ENCODE measurements around the gene C6orf136.

C6orf136 gene

GRCh38 chr6:30676660-30677285 lies 29.8 kb downstream of the C6orf136 start:
- H3K4me3 Mint-ChIP-seq, result no peak overlapping the region

GRCh38 chr6:30678964-30679726 lies 32.2 kb downstream of the C6orf136 start:
- Mint-ChIP-seq H3K27me3 (ENCODE audit: low read depth, poor library complexity) (peaks cover 9% of the 10 kb centered on the region), H3K27ac (no peak overlapping the region), H3K9me3 (no peaks in the 10 kb centered on the region), H3K4me1 (peaks cover 49% of the 10 kb centered on the region), H3K36me3 (ENCODE audit: low read depth) (peaks cover 41% of the 10 kb centered on the region), H3K4me3 (peak overlapping the region; percentile 54)
- DNase-seq, result peak; percentile 91
- TF ChIP-seq CTCF (IDR thresholded peaks at IDR 0.05), result peak; percentile 93

More at GRCh38 chr6:30676660-30677285, 29.8 kb downstream of the C6orf136 start:
- H3K27ac Mint-ChIP-seq, result no peak overlapping the region
- no peak for TF ChIP-seq CTCF (IDR thresholded peaks at IDR 0.05)
- DNase-seq, result no peak
- H3K36me3 Mint-ChIP-seq (ENCODE audit: low read depth), result peaks cover 37% of the 10 kb centered on the region
- H3K4me1 Mint-ChIP-seq, result peaks cover 37% of the 10 kb centered on the region
- no peaks in the 10 kb centered on the region for H3K9me3 Mint-ChIP-seq
- peaks cover 9% of the 10 kb centered on the region for H3K27me3 Mint-ChIP-seq (ENCODE audit: low read depth, poor library complexity)

- no peak for TF ChIP-seq CTCF (IDR thresholded peaks at IDR 0.05)
- Mint-ChIP-seq H3K36me3 (ENCODE audit: low read depth) (peaks cover 43% of the 10 kb centered on the region), H3K4me1 (peaks cover 56% of the 10 kb centered on the region), H3K27me3 (ENCODE audit: low read depth, poor library complexity) (peaks cover 9% of the 10 kb centered on the region), H3K9me3 (no peaks in the 10 kb centered on the region), H3K27ac (no peak overlapping the region), H3K4me3 (peak overlapping the region; percentile 21)
- no peak for DNase-seq
These were observed 33.0 kb downstream of the C6orf136 start for GRCh38 chr6:30679765-30680535.

- Mint-ChIP-seq H3K4me3 (peak overlapping the region; percentile 87), H3K36me3 (ENCODE audit: low read depth) (peaks cover 37% of the 10 kb centered on the region), H3K4me1 (peaks cover 71% of the 10 kb centered on the region), H3K9me3 (no peaks in the 10 kb centered on the region), H3K27ac (no peak overlapping the region), H3K27me3 (ENCODE audit: low read depth, poor library complexity) (peaks cover 9% of the 10 kb centered on the region)
- TF ChIP-seq CTCF (IDR thresholded peaks at IDR 0.05), result no peak
- DNase-seq, result no peak
These were observed 34.8 kb downstream of the C6orf136 start for GRCh38 chr6:30681766-30682142.

GRCh38 chr6:30682143-30683117 lies 35.5 kb downstream of the C6orf136 start:
- Mint-ChIP-seq H3K27me3 (ENCODE audit: low read depth, poor library complexity) (peaks cover 9% of the 10 kb centered on the region), H3K9me3 (no peaks in the 10 kb centered on the region), H3K27ac (peak overlapping the region; percentile 88), H3K4me3 (peak overlapping the region; percentile 87), H3K4me1 (peaks cover 71% of the 10 kb centered on the region), H3K36me3 (ENCODE audit: low read depth) (peaks cover 34% of the 10 kb centered on the region)
- no peak for TF ChIP-seq CTCF (IDR thresholded peaks at IDR 0.05)
- DNase-seq, result peak; percentile 33
